HL-60/S4 treated with retinoic acid at 250 ng/mL for 4 days and 3 days (cell line): ENCODE results near the gene GNG14.
"Not testable (repeated sequence)": the region's sequence is repeated elsewhere in the genome, so short reads cannot be mapped to it uniquely, and the experiment has no call there.

Experiments
- in situ Hi-C: fragments of 300-500 bp; cut with MboI; formaldehyde crosslinking; loops from 2 replicates; pipeline ENCODE4 v1.7.0; 2022; ENCODE audit warnings: low sequenced_read_pairs

Gene GNG14

GRCh38 chr19:12694641-12695040, 6.8 kb downstream of the GNG14 start:
- in situ Hi-C loops = no loop called here

GRCh38 chr19:12695096-12695495, 7.3 kb downstream of the GNG14 start:
- in situ Hi-C loops = no loop called here

GRCh38 chr19:12695514-12695913, 7.7 kb downstream of the GNG14 start:
- in situ Hi-C loops = no loop called here

- in situ Hi-C loops = no loop called here
These were observed 8.2 kb downstream of the GNG14 start for GRCh38 chr19:12695997-12696365.

GRCh38 chr19:12696366-12697335, 8.9 kb downstream of the GNG14 start, which contains the start of gene FBXW9:
Gene FBXW9, minus strand, starts transcription at chr19:12696631. Its CDS starts 50 bp downstream, at chr19:12696581.
- in situ Hi-C loops = no loop called here

- in situ Hi-C loops = not testable (repeated sequence)
These were observed 9.6 kb downstream of the GNG14 start for GRCh38 chr19:12697425-12697824.

GRCh38 chr19:12698138-12698537, 10.3 kb downstream of the GNG14 start:
- in situ Hi-C loops = no loop called here

GRCh38 chr19:12701596-12702282, 13.9 kb downstream of the GNG14 start:
- in situ Hi-C loops = no loop called here

- in situ Hi-C loops = no loop called here
These were observed 15.2 kb downstream of the GNG14 start for GRCh38 chr19:12703046-12703445.

GRCh38 chr19:12705169-12705568, 17.4 kb downstream of the GNG14 start:
- in situ Hi-C loops = no loop called here

GRCh38 chr19:12705654-12706331, 18.0 kb downstream of the GNG14 start:
- in situ Hi-C loops = no loop called here

GRCh38 chr19:12706332-12706718, 18.5 kb downstream of the GNG14 start:
- in situ Hi-C loops = no loop called here

- in situ Hi-C loops = no loop called here
These were observed 20.8 kb downstream of the GNG14 start for GRCh38 chr19:12708641-12709040.

- in situ Hi-C loops = no loop called here
These were observed 23.4 kb downstream of the GNG14 start for GRCh38 chr19:12711187-12711586.

GRCh38 chr19:12712077-12712476, 24.3 kb downstream of the GNG14 start:
- in situ Hi-C loops = not testable (repeated sequence)

GRCh38 chr19:12713304-12713703, 25.5 kb downstream of the GNG14 start:
- in situ Hi-C loops = not testable (repeated sequence)

- in situ Hi-C loops = no loop called here
These were observed 27.3 kb downstream of the GNG14 start for GRCh38 chr19:12715102-12715501.

GRCh38 chr19:12715929-12716328, 28.1 kb downstream of the GNG14 start:
- in situ Hi-C loops = no loop called here

GRCh38 chr19:12720296-12720695, 32.5 kb downstream of the GNG14 start:
- in situ Hi-C loops = no loop called here

GRCh38 chr19:12720851-12721655, 33.3 kb downstream of the GNG14 start:
- in situ Hi-C loops = no loop called here
